K562 (cell line): ENCODE data around the gene ZNF691. TPM values are rescaled to one million over a fixed set of nuclear protein-coding genes. Genes with fewer than 3 reads are reported as not detected.

Experiments
- ATAC-seq: fragments of 200-7000 bp; cut with Tn5 transposase; 3 replicates; pipeline ENCODE4 v1.9.1; 2020; ENCODE audit warnings: moderate library complexity
- BruUV-seq: library from RNA; stranded (reverse); fragments of 400-500 nt; replicated peaks from 2 replicates; lab custom pipeline; 2021; lab: Mats Ljungman, UMichigan
- CTCF ChIA-PET: fragments of 300-600 bp; formaldehyde crosslinking; extraction: SDS; loops from one replicate; lab custom pipeline; 2021; ENCODE audit warnings: low intra/inter-chr PET ratio; lab: Yijun Ruan, JAX
- POLR2A ChIA-PET: fragments of 300-600, 350-650 bp; sonication (Branson Sonifier 250); formaldehyde crosslinking; extraction: SDS; loops from one replicate; lab custom pipeline; 2021; ENCODE audit warnings: antibody characterized with exemption, inconsistent platforms; lab: Yijun Ruan, JAX
- DNase-seq, 4 experiments: peaks; one replicate each; pipeline versions ENCODE4 v3.0.0 to v3.0.0-alpha.2; 2011 to 2018; ENCODE audit warnings: low spot score in 3 of 4, mixed read lengths in 3 of 4; ENCODE audit errors: extremely low read depth in 1 of 4
- FAIRE-seq: peaks from 2 replicates; lab custom pipeline; 2011; peaks lifted over from hg19 to GRCh38; lab: Jason Lieb, UNC
- H2AFZ ChIP-seq: 2 replicates; pipeline ENCODE4 v1.6.0; 2011; ENCODE audit warnings: low read depth, low read length, control low read depth, inconsistent platforms
- H3K27ac ChIP-seq: fragments of 200-600 bp; 3 replicates; pipeline ENCODE4 v1.8.0; 2011; ENCODE audit warnings: low read depth, mild to moderate bottlenecking, control low read depth, inconsistent platforms, low read length, moderate library complexity, mixed read lengths; ENCODE audit errors: extremely low read depth
- H3K27me3 ChIP-seq, 2 experiments: fragments of 300-600 bp in 1 of 2; 2 replicates in 1 of 2; 3 replicates in 1 of 2; pipeline versions ENCODE4 v1.6.0 to v1.8.0; 2011; ENCODE audit warnings: inconsistent platforms in 2 of 2, low read length in 2 of 2, mild to moderate bottlenecking in 1 of 2, mixed read lengths in 1 of 2, moderate library complexity in 1 of 2; ENCODE audit not compliant: control insufficient read depth in 2 of 2, insufficient read depth in 2 of 2
- H3K36me3 ChIP-seq: fragments of 300-600 bp; 3 replicates; pipeline ENCODE4 v1.8.0; 2011; ENCODE audit warnings: mild to moderate bottlenecking, low read length, inconsistent platforms; ENCODE audit not compliant: control insufficient read depth, insufficient read depth
- H3K4me1 ChIP-seq, 2 experiments: fragments of 200-600 bp in 1 of 2; replicated peaks in 1 of 2; 2 replicates in 1 of 2; 3 replicates in 1 of 2; pipeline versions ENCODE4 v1.5.1 to v1.8.0; 2011; ENCODE audit warnings: inconsistent platforms in 2 of 2, low read length in 2 of 2, mild to moderate bottlenecking in 1 of 2, mixed read lengths in 1 of 2, moderate library complexity in 1 of 2; ENCODE audit not compliant: control insufficient read depth in 2 of 2, insufficient read depth in 2 of 2
- H3K4me2 ChIP-seq: 2 replicates; pipeline ENCODE4 v1.6.1; 2011; ENCODE audit warnings: low read length, control low read depth, inconsistent platforms, mixed read lengths; ENCODE audit not compliant: insufficient read depth
- H3K4me3 ChIP-seq: fragments of 200-600 bp; sonication (generic), shearing (Covaris generic); 2 replicates; pipeline ENCODE4 v1.5.1; 2016; ENCODE audit warnings: control low read depth, inconsistent platforms
- H3K79me2 ChIP-seq: fragments of 200-600 bp; 3 replicates; pipeline ENCODE4 v1.8.0; 2011; ENCODE audit warnings: low read length, inconsistent platforms; ENCODE audit not compliant: control insufficient read depth, insufficient read depth
- H3K9ac ChIP-seq, 2 experiments: 2 replicates each; pipeline versions ENCODE4 v1.6.0 to v1.6.1; 2011; ENCODE audit warnings: low read depth in 2 of 2, low read length in 2 of 2, control low read depth in 1 of 2, inconsistent platforms in 1 of 2, mild to moderate bottlenecking in 1 of 2, mixed read lengths in 1 of 2; ENCODE audit not compliant: insufficient read depth in 1 of 2
- H3K9me1 ChIP-seq: one replicate; pipeline ENCODE4 v1.6.0; 2011; ENCODE audit warnings: inconsistent platforms, mild to moderate bottlenecking, low read length, moderate library complexity; ENCODE audit not compliant: control insufficient read depth, insufficient read depth
- H3K9me3 ChIP-seq: replicated peaks from 2 replicates; pipeline ENCODE4 v1.5.1; 2011; ENCODE audit warnings: low read depth, low read length, inconsistent platforms; ENCODE audit not compliant: control insufficient read depth, insufficient read depth
- H4K20me1 ChIP-seq: replicated peaks from 2 replicates; pipeline ENCODE4 v1.6.1; 2011; ENCODE audit warnings: low read length, inconsistent platforms, mixed read lengths; ENCODE audit not compliant: control insufficient read depth, insufficient read depth
- CHD4 ChIP-seq: fragments of 200-600 bp; sonication (generic); IDR thresholded peaks from 3 replicates; pipeline ENCODE4 v1.6.1; 2012; ENCODE audit warnings: low read depth, mild to moderate bottlenecking, mixed read lengths, low read length, inconsistent platforms; ENCODE audit not compliant: insufficient read depth, insufficient replicate concordance, poor library complexity, severe bottlenecking
- EZH2 ChIP-seq: IDR thresholded peaks from 2 replicates; pipeline ENCODE4 v1.6.1; 2012; ENCODE audit warnings: low read depth, mild to moderate bottlenecking, inconsistent platforms, low read length, borderline replicate concordance
- GTF2E2 ChIP-seq: fragments of 200-800 bp; sonication (Bioruptor generic); IDR thresholded peaks from 2 replicates; pipeline ENCODE4 v1.6.1; 2016; ENCODE audit warnings: missing genetic modification characterization, missing compliant biosample characterization
- KDM1A ChIP-seq, 2 experiments: fragments of 450-650 bp; IDR thresholded peaks; 2 replicates each; pipeline ENCODE4 v1.6.1; 2016; ENCODE audit warnings: mild to moderate bottlenecking in 2 of 2
- NFIC ChIP-seq: fragments of 450-650 bp; IDR thresholded peaks from 2 replicates; pipeline ENCODE4 v1.6.1; 2017; ENCODE audit warnings: mild to moderate bottlenecking, inconsistent platforms
- NR2C1 ChIP-seq, 2 experiments: fragments of 450-650 bp; IDR thresholded peaks; 2 replicates each; pipeline ENCODE4 v1.6.1; 2017; ENCODE audit warnings: mild to moderate bottlenecking in 2 of 2, antibody characterized with exemption in 1 of 2, inconsistent platforms in 1 of 2, missing compliant biosample characterization in 1 of 2, missing genetic modification characterization in 1 of 2
- PHF20 ChIP-seq: fragments of 450-650 bp; IDR thresholded peaks from 2 replicates; pipeline ENCODE4 v1.6.1; 2018; ENCODE audit not compliant: partially characterized antibody
- RBM22 ChIP-seq: fragments of 200-400 bp; formaldehyde crosslinking; IDR thresholded peaks from 2 replicates; pipeline ENCODE4 v1.6.1; 2018; ENCODE audit warnings: low read length, low read depth; ENCODE audit not compliant: poor library complexity, severe bottlenecking
- SRSF1 ChIP-seq: fragments of 200-400 bp; formaldehyde crosslinking; IDR thresholded peaks from 2 replicates; pipeline ENCODE4 v1.6.1; 2017; ENCODE audit warnings: mild to moderate bottlenecking, low read depth, low read length, moderate library complexity
- TAF9B ChIP-seq: fragments of 450-650 bp; IDR thresholded peaks from 2 replicates; pipeline ENCODE4 v1.6.1; 2018; ENCODE audit warnings: mild to moderate bottlenecking; ENCODE audit not compliant: partially characterized antibody
- ZNF830 ChIP-seq: fragments of 250-450 bp; sonication (Bioruptor Pico); IDR thresholded peaks from 2 replicates; pipeline ENCODE4 v1.5.0; 2021; ENCODE audit warnings: mild to moderate bottlenecking
- WGBS: fragments of 100-300 bp; shearing (Covaris generic); methylation state at CpG from one replicate; pipeline ENCODE4 v1.1.6; 2016; ENCODE audit warnings: low coverage, mixed read lengths; ENCODE audit not compliant: insufficient coverage; ENCODE audit errors: missing lambda C conversion rate; 5-methylcytosine and 5-hydroxymethylcytosine counted together
- in situ Hi-C: fragments of 300-500 bp; cut with MboI; formaldehyde crosslinking; loops from 4 replicates; pipeline ENCODE4 v1.15.0; 2018; ENCODE audit warnings: inconsistent platforms, mixed read lengths
- intact Hi-C: fragments of 100-400 bp; cut with micrococcal nuclease; formaldehyde crosslinking; loops from 2 replicates; pipeline ENCODE4 v1.14.2; 2022
- polyA plus RNA-seq, 8 experiments: library from polyadenylated mRNA; depleted of rRNA in 4 of 8; stranded (reverse) in 5 of 8; unstranded in 3 of 8; fragments of >200 nt; fragmentation: Nextera tagmentation in 2 of 8; fragmentation: Illumina TruSeq in 1 of 8; extraction: Ambion mirVana in 2 of 8; extraction: Trizol in 1 of 8; gene quantifications; 2 replicates each; pipeline versions ENCODE4 v1.2.1 to v1.2.3, GENCODE V29; 2011 to 2014; ENCODE audit warnings: inconsistent platforms in 1 of 8, missing spikeins in 1 of 8
- total RNA-seq, 7 experiments: library from RNA; depleted of rRNA in 6 of 7; stranded (reverse); fragments of >200 nt in 6 of 7; fragmentation: Illumina TruSeq in 2 of 7; extraction: Trizol in 2 of 7; gene quantifications; 2 replicates each; pipeline versions ENCODE4 v1.2.1 to v1.2.3, GENCODE V29; 2011 to 2021; ENCODE audit warnings: low replicate concordance in 1 of 7
- TF ChIP-seq, protein P1 (sequence below): fragments of 250-450 bp; sonication (Bioruptor Pico); IDR thresholded peaks from 2 replicates; pipeline ENCODE4 v1.8.0; 2022; ENCODE audit warnings: inconsistent platforms, mild to moderate bottlenecking, moderate library complexity, borderline replicate concordance
- TF ChIP-seq, protein P2 (sequence below): fragments of 450-650 bp; IDR thresholded peaks from 2 replicates; pipeline ENCODE4 v1.7.1; 2018; ENCODE audit warnings: mild to moderate bottlenecking, low read depth; ENCODE audit not compliant: partially characterized antibody

Gene ZNF691
- total and polyA plus RNA-seq, 9 of the 15 experiments (the other 6 are each of a cell fraction or from before 2014, with no cell fraction given), result 10.7 to 30.4 (median 14.8) TPM

DNA sequence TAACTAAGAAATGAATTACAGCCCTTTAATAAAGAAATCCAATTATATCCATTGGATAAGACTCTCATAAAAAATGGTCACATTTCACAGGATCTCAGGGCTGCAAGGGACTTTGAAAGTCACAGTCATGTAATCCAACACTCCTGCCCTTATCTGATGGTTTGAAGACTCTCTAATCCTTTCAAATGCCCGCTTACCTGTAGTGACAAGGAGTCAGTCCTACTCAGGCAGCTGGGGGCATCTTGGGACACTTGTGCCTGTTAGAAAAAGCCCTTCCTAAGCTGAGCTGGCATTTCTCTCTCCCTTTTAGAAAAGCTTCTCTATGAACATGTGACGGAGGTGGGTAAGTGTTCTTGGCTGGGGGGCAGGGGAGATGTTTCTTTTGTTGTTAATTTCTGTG lies 11.0 kb upstream of the ZNF691 start:
- Histone ChIP-seq H2AFZ (no peak overlapping the region), H4K20me1 (peaks cover 6% of the 10 kb centered on the region), H3K27me3 (no peaks in the 10 kb centered on the region), H3K4me3 (no peak overlapping the region), H3K27ac (no peak overlapping the region), H3K9ac (no peak overlapping the region), H3K4me2 (no peak overlapping the region), H3K79me2 (peaks cover 23% of the 10 kb centered on the region), H3K36me3 (peaks cover 81% of the 10 kb centered on the region), H3K9me1 (peaks cover 11% of the 10 kb centered on the region), H3K4me1 (peaks cover 16 to 28% of the 10 kb centered on the region in 2 experiments; a peak in 4 of 5 replicates), H3K9me3 (no peaks in the 10 kb centered on the region)
- no peak for DNase-seq
- ChIA-PET CTCF (no interaction called here), POLR2A (interaction anchor here (0.9 to 10.7 kb wide), 6 partner anchors 10 to 128 kb away, joined by 3 to 94 read pairs (median 4); partner anchors contain the start of genes ERMAP, SVBP and ZNF691)
- no TSS peak for BruUV-seq
- 84% methylated on average over 2 of the region's 2 CpGs for WGBS
- intact Hi-C loops, result no loop called here
- no peak; the same call in 2 of the 3 replicates for ATAC-seq
- no peak for FAIRE-seq
- in situ Hi-C loops, result no loop called here
- TF ChIP-seq TAF9B, result no peak
- TF ChIP-seq GTF2E2 (tag), result no peak
- TF ChIP-seq SRSF1, result no peak
- TF ChIP-seq NFIC, result no peak
- no peak for TF ChIP-seq KDM1A (IDR thresholded peaks at IDR 0.05)
- no peak for TF ChIP-seq CHD4
- TF ChIP-seq, protein P1, sequence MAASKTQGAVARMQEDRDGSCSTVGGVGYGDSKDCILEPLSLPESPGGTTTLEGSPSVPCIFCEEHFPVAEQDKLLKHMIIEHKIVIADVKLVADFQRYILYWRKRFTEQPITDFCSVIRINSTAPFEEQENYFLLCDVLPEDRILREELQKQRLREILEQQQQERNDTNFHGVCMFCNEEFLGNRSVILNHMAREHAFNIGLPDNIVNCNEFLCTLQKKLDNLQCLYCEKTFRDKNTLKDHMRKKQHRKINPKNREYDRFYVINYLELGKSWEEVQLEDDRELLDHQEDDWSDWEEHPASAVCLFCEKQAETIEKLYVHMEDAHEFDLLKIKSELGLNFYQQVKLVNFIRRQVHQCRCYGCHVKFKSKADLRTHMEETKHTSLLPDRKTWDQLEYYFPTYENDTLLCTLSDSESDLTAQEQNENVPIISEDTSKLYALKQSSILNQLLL (CRISPR knock-in tag), result no peak
- TF ChIP-seq ZNF830 (CRISPR knock-in tag), result no peak
- no peak for TF ChIP-seq NR2C1 (IDR thresholded peaks at IDR 0.05)
- TF ChIP-seq NR2C1 (tag; IDR thresholded peaks at IDR 0.05), result no peak
- no peak for TF ChIP-seq EZH2
- TF ChIP-seq PHF20, result no peak
- TF ChIP-seq, protein P2, sequence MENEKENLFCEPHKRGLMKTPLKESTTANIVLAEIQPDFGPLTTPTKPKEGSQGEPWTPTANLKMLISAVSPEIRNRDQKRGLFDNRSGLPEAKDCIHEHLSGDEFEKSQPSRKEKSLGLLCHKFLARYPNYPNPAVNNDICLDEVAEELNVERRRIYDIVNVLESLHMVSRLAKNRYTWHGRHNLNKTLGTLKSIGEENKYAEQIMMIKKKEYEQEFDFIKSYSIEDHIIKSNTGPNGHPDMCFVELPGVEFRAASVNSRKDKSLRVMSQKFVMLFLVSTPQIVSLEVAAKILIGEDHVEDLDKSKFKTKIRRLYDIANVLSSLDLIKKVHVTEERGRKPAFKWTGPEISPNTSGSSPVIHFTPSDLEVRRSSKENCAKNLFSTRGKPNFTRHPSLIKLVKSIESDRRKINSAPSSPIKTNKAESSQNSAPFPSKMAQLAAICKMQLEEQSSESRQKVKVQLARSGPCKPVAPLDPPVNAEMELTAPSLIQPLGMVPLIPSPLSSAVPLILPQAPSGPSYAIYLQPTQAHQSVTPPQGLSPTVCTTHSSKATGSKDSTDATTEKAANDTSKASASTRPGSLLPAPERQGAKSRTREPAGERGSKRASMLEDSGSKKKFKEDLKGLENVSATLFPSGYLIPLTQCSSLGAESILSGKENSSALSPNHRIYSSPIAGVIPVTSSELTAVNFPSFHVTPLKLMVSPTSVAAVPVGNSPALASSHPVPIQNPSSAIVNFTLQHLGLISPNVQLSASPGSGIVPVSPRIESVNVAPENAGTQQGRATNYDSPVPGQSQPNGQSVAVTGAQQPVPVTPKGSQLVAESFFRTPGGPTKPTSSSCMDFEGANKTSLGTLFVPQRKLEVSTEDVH, result no peak
- TF ChIP-seq RBM22, result no peak
